GM21717 (cell line): ENCODE data around the gene KRTAP12-1.
"Not testable (repeated sequence)": the region's sequence is repeated elsewhere in the genome, so short reads cannot be mapped to it uniquely, and the experiment has no call there.

Experiments used
- ATAC-seq: cut with Tn5 transposase; IDR thresholded peaks from one replicate; pipeline ENCODE4 v1.9.1; 2021; ENCODE audit warnings: mild to moderate bottlenecking, moderate library complexity; ENCODE audit not compliant: unreplicated experiment

Gene KRTAP12-1

GRCh38 chr21:44699502-44700001 is 17.6 kb upstream of the KRTAP12-1 start:
- no peak for ATAC-seq

GRCh38 chr21:44697811-44698734 is 16.1 kb upstream of the KRTAP12-1 start:
- no peak for ATAC-seq

- not testable (repeated sequence) for ATAC-seq
Measured at GRCh38 chr21:44697172-44697810, 15.3 kb upstream of the KRTAP12-1 start, which contains the start of gene KRTAP10-12. Gene KRTAP10-12 (plus strand): TSS chr21:44697172. CDS start chr21:44697202, 30 bp downstream.

GRCh38 chr21:44696572-44696971 is 14.6 kb upstream of the KRTAP12-1 start:
- ATAC-seq: no peak

GRCh38 chr21:44695641-44696040 is 13.7 kb upstream of the KRTAP12-1 start:
- no peak for ATAC-seq

GRCh38 chr21:44695184-44695583 is 13.2 kb upstream of the KRTAP12-1 start:
- no peak for ATAC-seq

GRCh38 chr21:44694776-44695175 is 12.8 kb upstream of the KRTAP12-1 start:
- ATAC-seq: no peak

- no peak for ATAC-seq
Measured at GRCh38 chr21:44692798-44693512, 11.0 kb upstream of the KRTAP12-1 start.

- ATAC-seq: no peak
Measured at GRCh38 chr21:44691686-44692085, 9.7 kb upstream of the KRTAP12-1 start.

GRCh38 chr21:44689740-44690139 is 7.8 kb upstream of the KRTAP12-1 start:
- not testable (repeated sequence) for ATAC-seq

- no peak for ATAC-seq
Measured at GRCh38 chr21:44687671-44688070, 5.7 kb upstream of the KRTAP12-1 start.

- ATAC-seq: no peak
Measured at GRCh38 chr21:44686843-44687561, 5.0 kb upstream of the KRTAP12-1 start.

GRCh38 chr21:44686000-44686781 is 4.2 kb upstream of the KRTAP12-1 start:
- ATAC-seq: no peak

- not testable (repeated sequence) for ATAC-seq
Measured at GRCh38 chr21:44685050-44685449, 3.1 kb upstream of the KRTAP12-1 start.

- ATAC-seq: no peak
Measured at GRCh38 chr21:44684483-44684882, 2.5 kb upstream of the KRTAP12-1 start.

GRCh38 chr21:44684077-44684476 is 2.1 kb upstream of the KRTAP12-1 start:
- ATAC-seq: no peak

GRCh38 chr21:44682580-44683151 is 703 bp upstream of the KRTAP12-1 start:
- ATAC-seq: no peak

- ATAC-seq: no peak
Measured at GRCh38 chr21:44681152-44681551, 811 bp downstream of the KRTAP12-1 start.

- ATAC-seq: no peak
Measured at GRCh38 chr21:44677881-44678280, 4.1 kb downstream of the KRTAP12-1 start.
